ENCODE results near the gene FMOD. TPM values are rescaled to one million over a fixed set of nuclear protein-coding genes. Genes with fewer than 3 reads are reported as not detected.

The FMOD gene
- total RNA-seq, 2 experiments from 2014 or later, result not detected

GRCh38 chr1:203373002-203373401 is 22.1 kb upstream of the FMOD start:
- Histone ChIP-seq H3K79me2 (ENCODE audit: insufficient read depth, low read depth, low read length) (no peaks in the 10 kb centered on the region), H3K9me3 (ENCODE audit: low read length) (no peaks in the 10 kb centered on the region), H3K9me2 (ENCODE audit: insufficient read depth, low read length) (no peaks in the 10 kb centered on the region), H3K4me3 (ENCODE audit: low read depth, low read length, poor library complexity, severe bottlenecking) (no peak overlapping the region), H3K27ac (ENCODE audit: low read depth, low read length, poor library complexity, severe bottlenecking) (no peak overlapping the region), H3K4me1 (ENCODE audit: insufficient read depth, low read length, poor library complexity, severe bottlenecking) (no peaks in the 10 kb centered on the region), H3K36me3 (ENCODE audit: insufficient read depth, low read length) (no peaks in the 10 kb centered on the region), H4K20me1 (ENCODE audit: insufficient read depth, low read length) (no peaks in the 10 kb centered on the region), H3K4me2 (ENCODE audit: low read length) (no peak overlapping the region), H2AFZ (ENCODE audit: low read length) (no peak overlapping the region)
- ChIA-PET CTCF (ENCODE audit: unreplicated experiment) (no interaction called here), POLR2A (no interaction called here)
- intact Hi-C loops (cut with micrococcal nuclease; ENCODE audit: unreplicated experiment), result no loop called here
- DNase-seq (ENCODE audit: low spot score), result no peak
- BruUV-seq (replicated peaks), result no TSS peak
- TF ChIP-seq EZH2phosphoT487 (IDR thresholded peaks at IDR 0.05; ENCODE audit: borderline replicate concordance, low read depth, low read length), result no peak
- TF ChIP-seq CTCF (conservative IDR thresholded peaks at IDR 0.05; ENCODE audit: low read length), result no peak

GRCh38 chr1:203371288-203371687 is 20.4 kb upstream of the FMOD start:
- POLR2A ChIA-PET, result no interaction called here

GRCh38 chr1:203369666-203370065 is 18.7 kb upstream of the FMOD start:
- intact Hi-C loops (cut with micrococcal nuclease; ENCODE audit: unreplicated experiment), result no loop called here
- H2AFZ ChIP-seq (ENCODE audit: low read length), result no peak overlapping the region
- no peak for TF ChIP-seq EZH2phosphoT487 (IDR thresholded peaks at IDR 0.05; ENCODE audit: borderline replicate concordance, low read depth, low read length)
- no peak for TF ChIP-seq CTCF (conservative IDR thresholded peaks at IDR 0.05; ENCODE audit: low read length)
- H3K9me3 ChIP-seq (ENCODE audit: low read length), result no peaks in the 10 kb centered on the region
- CTCF ChIA-PET (ENCODE audit: unreplicated experiment), result no interaction called here
- no TSS peak for BruUV-seq (replicated peaks)
- H3K4me2 ChIP-seq (ENCODE audit: low read length), result no peak overlapping the region
- H3K27ac ChIP-seq (ENCODE audit: low read depth, low read length, poor library complexity, severe bottlenecking), result no peak overlapping the region
- no peak overlapping the region for H3K4me3 ChIP-seq (ENCODE audit: low read depth, low read length, poor library complexity, severe bottlenecking)
- DNase-seq (ENCODE audit: low spot score), result no peak
- no peaks in the 10 kb centered on the region for H4K20me1 ChIP-seq (ENCODE audit: insufficient read depth, low read length)
- POLR2A ChIA-PET, result no interaction called here
- H3K36me3 ChIP-seq (ENCODE audit: insufficient read depth, low read length), result no peaks in the 10 kb centered on the region
- no peaks in the 10 kb centered on the region for H3K79me2 ChIP-seq (ENCODE audit: insufficient read depth, low read depth, low read length)
- peaks cover 14% of the 10 kb centered on the region for H3K4me1 ChIP-seq (ENCODE audit: insufficient read depth, low read length, poor library complexity, severe bottlenecking)
- no peaks in the 10 kb centered on the region for H3K9me2 ChIP-seq (ENCODE audit: insufficient read depth, low read length)

More at GRCh38 chr1:203371288-203371687, 20.4 kb upstream of the FMOD start:
- Histone ChIP-seq H4K20me1 (ENCODE audit: insufficient read depth, low read length) (no peaks in the 10 kb centered on the region), H3K27ac (ENCODE audit: low read depth, low read length, poor library complexity, severe bottlenecking) (no peak overlapping the region), H3K9me3 (ENCODE audit: low read length) (no peaks in the 10 kb centered on the region), H3K4me1 (ENCODE audit: insufficient read depth, low read length, poor library complexity, severe bottlenecking) (peaks cover 14% of the 10 kb centered on the region), H3K36me3 (ENCODE audit: insufficient read depth, low read length) (no peaks in the 10 kb centered on the region), H2AFZ (ENCODE audit: low read length) (no peak overlapping the region), H3K9me2 (ENCODE audit: insufficient read depth, low read length) (no peaks in the 10 kb centered on the region), H3K4me2 (ENCODE audit: low read length) (no peak overlapping the region), H3K4me3 (ENCODE audit: low read depth, low read length, poor library complexity, severe bottlenecking) (no peak overlapping the region), H3K79me2 (ENCODE audit: insufficient read depth, low read depth, low read length) (no peaks in the 10 kb centered on the region)
- no peak for DNase-seq (ENCODE audit: low spot score)
- CTCF ChIA-PET (ENCODE audit: unreplicated experiment), result no interaction called here
- BruUV-seq (replicated peaks), result no TSS peak
- intact Hi-C loops (cut with micrococcal nuclease; ENCODE audit: unreplicated experiment), result no loop called here
- no peak for TF ChIP-seq EZH2phosphoT487 (IDR thresholded peaks at IDR 0.05; ENCODE audit: borderline replicate concordance, low read depth, low read length)
- no peak for TF ChIP-seq CTCF (conservative IDR thresholded peaks at IDR 0.05; ENCODE audit: low read length)

Measured in OCI-LY7 (cell line).